ENCODE data around the gene ATP6AP1.
"Not testable (repeated sequence)": the region's sequence is repeated elsewhere in the genome, so short reads cannot be mapped to it uniquely, and the experiment has no call there.

Gene ATP6AP1, protein sequence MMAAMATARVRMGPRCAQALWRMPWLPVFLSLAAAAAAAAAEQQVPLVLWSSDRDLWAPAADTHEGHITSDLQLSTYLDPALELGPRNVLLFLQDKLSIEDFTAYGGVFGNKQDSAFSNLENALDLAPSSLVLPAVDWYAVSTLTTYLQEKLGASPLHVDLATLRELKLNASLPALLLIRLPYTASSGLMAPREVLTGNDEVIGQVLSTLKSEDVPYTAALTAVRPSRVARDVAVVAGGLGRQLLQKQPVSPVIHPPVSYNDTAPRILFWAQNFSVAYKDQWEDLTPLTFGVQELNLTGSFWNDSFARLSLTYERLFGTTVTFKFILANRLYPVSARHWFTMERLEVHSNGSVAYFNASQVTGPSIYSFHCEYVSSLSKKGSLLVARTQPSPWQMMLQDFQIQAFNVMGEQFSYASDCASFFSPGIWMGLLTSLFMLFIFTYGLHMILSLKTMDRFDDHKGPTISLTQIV
- total RNA-seq, result 48.3 to 82.8 reads per million in 2 donors

GRCh38 chrX:154428176-154429171, at the start of gene ATP6AP1:
TSS of gene ATP6AP1 (plus strand) at chrX:154428677. CDS start at chrX:154428693, 16 bp downstream.
- DNase-seq, result peak; percentile 76

GRCh38 chrX:154378799-154379568, 49.5 kb upstream of the ATP6AP1 start, which contains the start of gene EMD:
TSS of gene EMD (plus strand) at chrX:154379295. CDS start at chrX:154379485, 190 bp downstream.
- DNase-seq, result peak; percentile 89

GRCh38 chrX:154379569-154379951, 48.9 kb upstream of the ATP6AP1 start:
- no peak for DNase-seq

DNA sequence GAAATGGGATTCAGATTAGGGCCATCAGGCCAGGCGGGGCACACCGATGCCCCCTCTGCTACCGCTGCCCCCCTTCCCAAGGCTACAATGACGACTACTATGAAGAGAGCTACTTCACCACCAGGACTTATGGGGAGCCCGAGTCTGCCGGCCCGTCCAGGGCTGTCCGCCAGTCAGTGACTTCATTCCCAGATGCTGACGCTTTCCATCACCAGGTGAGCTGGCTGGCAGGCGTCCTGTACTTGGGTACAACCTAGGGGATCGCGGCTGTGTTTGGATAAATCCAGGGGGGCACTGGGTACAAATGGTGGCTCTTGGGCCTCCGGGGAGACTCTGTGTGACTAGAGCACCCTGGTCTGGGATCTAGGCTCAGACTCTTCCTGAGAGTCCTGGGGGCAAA, 48.3 kb upstream of the ATP6AP1 start:
- DNase-seq, result no peak

GRCh38 chrX:154380787-154381186, 47.7 kb upstream of the ATP6AP1 start:
- DNase-seq, result no peak

DNA sequence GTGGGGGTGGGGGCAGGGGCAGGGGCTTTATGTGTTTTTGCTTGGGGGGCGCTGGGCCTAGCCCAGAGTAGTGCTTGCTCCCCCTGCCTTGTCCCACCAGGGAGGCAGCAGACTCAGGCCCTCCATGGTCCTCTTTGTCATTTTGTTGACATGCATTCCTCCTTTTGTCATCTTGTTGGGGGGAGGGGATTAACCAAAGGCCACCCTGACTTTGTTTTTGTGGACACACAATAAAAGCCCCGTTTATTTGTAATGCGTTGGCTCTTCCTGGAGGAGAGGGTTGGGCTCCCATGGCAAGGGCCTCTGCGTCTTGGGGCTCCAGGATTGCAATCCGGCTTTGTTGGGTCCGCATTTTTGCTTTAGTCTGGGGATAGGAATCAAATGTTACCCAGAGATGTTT, 47.2 kb upstream of the ATP6AP1 start:
- DNase-seq, result no peak

GRCh38 chrX:154382483-154383069, 45.9 kb upstream of the ATP6AP1 start:
- DNase-seq, result no peak

GRCh38 chrX:154383359-154384283, 44.9 kb upstream of the ATP6AP1 start:
- DNase-seq, result no peak

GRCh38 chrX:154384284-154384892, 44.1 kb upstream of the ATP6AP1 start:
- no peak for DNase-seq

GRCh38 chrX:154388094-154388493, 40.4 kb upstream of the ATP6AP1 start:
- DNase-seq, result not testable (repeated sequence)

- DNase-seq, result not testable (repeated sequence)
Observed at GRCh38 chrX:154388649-154389048, 39.8 kb upstream of the ATP6AP1 start.

GRCh38 chrX:154389812-154390747, 38.4 kb upstream of the ATP6AP1 start:
- DNase-seq, result not testable (repeated sequence)

DNA sequence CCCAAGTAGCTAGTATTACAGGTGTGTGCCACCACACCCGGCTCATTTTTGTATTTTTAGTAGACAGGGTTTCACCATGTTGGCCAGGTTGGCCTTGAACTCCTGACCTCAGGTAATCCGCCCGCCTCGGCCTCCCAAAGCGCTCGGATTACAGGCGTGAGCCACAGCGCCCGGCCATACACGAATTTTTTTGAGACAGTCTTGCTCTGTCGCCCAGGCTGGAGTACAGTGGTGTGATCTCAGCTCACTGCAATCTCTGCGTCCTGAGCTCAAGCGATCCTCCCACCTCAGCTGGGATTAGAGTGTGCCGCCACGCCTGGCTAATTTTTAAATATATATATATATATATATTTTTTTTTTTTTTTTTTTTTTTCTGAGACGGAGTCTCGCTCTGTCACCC, 32.1 kb upstream of the ATP6AP1 start:
- not testable (repeated sequence) for DNase-seq

DNA sequence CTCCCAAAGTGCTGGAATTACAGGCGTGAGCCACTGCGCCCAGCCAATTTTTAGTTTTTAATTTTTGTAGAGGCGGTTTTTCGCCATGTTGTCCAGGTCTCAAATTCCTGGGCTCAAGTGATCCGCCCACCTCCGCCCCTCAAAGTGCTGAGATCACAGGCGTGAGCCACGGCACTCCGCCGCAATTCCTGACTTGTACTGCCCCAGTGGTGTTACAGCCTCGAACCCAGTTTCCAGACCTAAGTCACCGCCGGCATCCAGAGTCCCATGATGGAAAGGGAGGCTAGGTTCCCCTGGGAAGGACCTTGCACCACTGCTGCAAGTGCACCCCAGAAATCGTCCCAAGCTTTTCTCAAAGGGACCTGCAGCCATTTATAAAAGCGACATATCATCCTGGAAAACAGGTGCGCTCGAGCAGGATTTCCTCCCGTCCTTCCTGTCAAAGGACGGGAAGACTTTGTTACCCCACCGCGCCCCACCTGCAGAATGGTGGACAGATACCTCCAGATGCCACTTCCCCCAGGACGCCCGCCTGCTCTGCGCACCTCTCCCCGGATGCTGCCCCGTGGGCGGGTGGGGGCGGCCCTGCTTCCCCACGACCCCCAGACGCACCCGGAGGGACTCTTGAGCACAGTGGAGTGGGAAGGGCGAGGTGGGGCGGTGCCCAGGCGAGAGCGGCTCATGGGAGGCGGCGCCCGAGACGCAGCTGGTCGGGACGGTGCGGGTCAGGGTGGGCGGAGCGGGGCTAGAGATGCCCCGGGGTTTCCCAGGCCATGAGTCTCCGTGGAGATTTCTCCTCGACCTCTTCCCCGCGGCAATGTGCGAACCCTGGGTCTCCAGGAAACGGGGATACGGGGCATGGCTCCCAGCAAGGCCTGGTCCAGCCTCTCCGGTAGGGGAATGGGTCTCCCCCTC, 31.2 kb upstream of the ATP6AP1 start:
- peak; percentile 34 for DNase-seq

GRCh38 chrX:154397888-154398667, 30.4 kb upstream of the ATP6AP1 start, which contains the start of gene RPL10:
TSS of gene RPL10 (plus strand) at chrX:154398377. CDS start at chrX:154398520, 143 bp downstream.
- DNase-seq, result peak; percentile 72

DNA sequence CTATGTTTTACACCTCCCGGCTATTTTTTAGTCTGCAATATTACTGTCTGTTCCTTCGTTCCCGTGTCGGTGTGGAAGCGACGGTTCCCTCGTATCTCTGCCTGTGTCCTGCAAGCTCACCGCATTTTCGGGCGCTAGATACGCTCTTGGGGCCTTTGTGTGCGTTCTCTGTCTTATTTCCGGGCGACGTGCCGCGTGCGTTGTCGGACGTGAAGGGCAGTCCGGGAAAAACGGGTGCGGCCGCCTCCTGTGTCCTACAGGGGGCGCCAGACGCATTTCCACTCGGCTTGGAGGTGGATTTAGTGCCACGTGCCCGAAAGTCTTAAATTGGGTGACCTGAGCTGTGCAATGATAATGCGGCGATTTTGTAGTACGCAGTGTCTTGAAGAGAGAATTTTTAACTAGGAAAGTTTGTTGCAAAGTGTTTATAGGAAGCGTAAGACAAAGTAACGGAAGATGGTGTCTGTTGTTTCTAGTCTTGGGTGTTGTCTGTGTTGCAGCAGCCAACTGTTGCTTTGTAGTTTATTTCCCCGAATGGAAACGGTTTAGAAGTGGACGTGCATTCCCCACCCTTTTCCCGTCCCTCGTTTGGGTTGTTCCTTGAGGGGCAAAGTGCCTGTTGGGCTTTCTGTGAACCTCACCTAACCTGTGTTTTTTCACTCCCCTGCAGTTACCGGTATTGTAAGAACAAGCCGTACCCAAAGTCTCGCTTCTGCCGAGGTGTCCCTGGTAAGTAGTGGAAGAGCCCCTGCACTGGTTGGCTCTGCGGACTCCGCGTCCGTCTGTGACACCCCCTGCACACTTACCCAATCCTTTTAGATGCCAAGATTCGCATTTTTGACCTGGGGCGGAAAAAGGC, 29.6 kb upstream of the ATP6AP1 start:
- DNase-seq, result peak; percentile 69
